Astrocyte (in vitro differentiated cells and primary cell): Measurements from ENCODE around the gene SYNGR2.

Source experiments
- CTCF ChIP-seq: IDR thresholded peaks from 2 replicates; pipeline ENCODE4 v1.5.1; 2011; ENCODE audit warnings: low read depth, mild to moderate bottlenecking, inconsistent platforms, low read length, moderate library complexity; ENCODE audit not compliant: insufficient read depth
- EZH2 ChIP-seq: IDR thresholded peaks from 2 replicates; pipeline ENCODE4 v1.6.1; 2012; ENCODE audit warnings: mild to moderate bottlenecking, low read length, inconsistent platforms; ENCODE audit not compliant: insufficient read depth

GRCh38 chr17:78214016-78214705 is 45.8 kb downstream of the SYNGR2 start, which contains the start of gene BIRC5:
- TF ChIP-seq CTCF (no peak), EZH2 (no peak)
